ENCODE data around the gene TMED1. TPM values are rescaled to one million over a fixed set of nuclear protein-coding genes. Genes with fewer than 3 reads are reported as not detected.
"Not testable (repeated sequence)": the region's sequence is repeated elsewhere in the genome, so short reads cannot be mapped to it uniquely, and the experiment has no call there.

TMED1 gene
- total and polyA plus RNA-seq, 11 donors = 27.0 to 76.5 (median 35.8) TPM

DNA sequence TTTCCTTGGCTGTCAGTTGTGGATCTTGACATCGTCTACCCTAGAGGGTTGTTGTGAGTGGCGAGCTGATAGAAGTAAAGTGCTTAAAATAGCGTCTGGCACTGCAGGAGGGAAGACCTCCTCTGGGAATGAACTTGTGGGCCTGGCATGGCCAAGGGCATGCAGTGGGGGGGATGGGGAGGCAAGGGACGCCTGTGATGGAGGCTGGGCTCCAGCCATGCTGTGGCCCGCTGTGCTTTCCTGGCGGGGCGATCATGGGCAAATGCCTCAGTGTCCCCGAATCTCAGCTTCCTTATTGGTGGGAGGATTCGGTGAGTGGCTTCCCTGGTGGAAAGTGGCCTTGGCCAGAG is 46.1 kb upstream of the TMED1 start:
- intact Hi-C loops (cut with DNase I) = no loop called here
- ATAC-seq (peak; percentile 76 to 92 (median 80)), DNase-seq (peak in 4 of 5 donors; percentile 51 to 78 (median 62))
- H3K36me3 ChIP-seq = no peaks in the 10 kb centered on the region
- peaks cover 3 to 56% (median 25%) of the 10 kb centered on the region in 12 donors for H3K4me1 ChIP-seq
- TF ChIP-seq POLR2A (IDR thresholded peaks at IDR 0.05) (no peak), CTCF (IDR thresholded peaks at IDR 0.05) (no peak)
- no peak overlapping the region for H3K4me3 ChIP-seq
- H3K9me3 ChIP-seq = no peaks in the 10 kb centered on the region
- no peaks in the 10 kb centered on the region for H3K27me3 ChIP-seq
- peak overlapping the region in 10 of 12 donors; percentile 16 to 76 (median 65) for H3K27ac ChIP-seq
- WGBS, 4 donors = 37 to 68% (median 52%) methylated on average over 6 to 9 of the region's 9 CpGs

- no peak overlapping the region for H3K4me3 ChIP-seq
- 47 to 55% (median 50%) methylated on average over 12 to 14 of the region's 14 CpGs for WGBS, 4 donors
- DNase-seq (no peak), ATAC-seq (peak in 3 of 4 donors; percentile 2 to 17 (median 5))
- intact Hi-C loops (cut with DNase I) = no loop called here
- no peaks in the 10 kb centered on the region for H3K27me3 ChIP-seq
- no peaks in the 10 kb centered on the region for H3K9me3 ChIP-seq
- TF ChIP-seq POLR2A (IDR thresholded peaks at IDR 0.05) (no peak), CTCF (IDR thresholded peaks at IDR 0.05) (no peak)
- H3K4me1 ChIP-seq = peaks cover 3 to 57% (median 29%) of the 10 kb centered on the region in 12 donors
- H3K27ac ChIP-seq = peak overlapping the region in 10 of 12 donors; percentile 16 to 76 (median 65)
- H3K36me3 ChIP-seq = no peaks in the 10 kb centered on the region
These were observed 45.5 kb upstream of the TMED1 start for GRCh38 chr19:10881403-10882107.

DNA sequence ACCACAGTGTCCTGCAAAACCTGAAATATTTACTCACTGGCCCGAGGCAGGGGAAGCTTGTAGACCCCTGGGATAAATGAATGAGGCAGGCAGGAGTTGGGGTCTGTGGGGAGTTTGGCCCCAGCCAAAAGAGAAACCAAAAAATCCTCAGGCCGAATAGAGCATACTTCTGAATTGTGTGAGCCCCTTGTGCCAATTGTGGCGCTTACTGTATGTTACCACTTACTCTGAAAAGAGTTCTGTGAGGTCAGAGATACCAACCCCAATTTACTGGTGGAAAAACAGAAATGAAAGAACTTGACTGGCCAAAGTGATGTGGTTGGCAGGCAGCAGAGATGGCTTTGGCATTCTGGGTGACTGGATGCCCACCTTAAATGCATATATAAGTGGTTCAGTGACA is 42.2 kb upstream of the TMED1 start:
- H3K27ac ChIP-seq = peak overlapping the region in 2 of 12 donors; percentile 86 to 89
- H3K4me1 ChIP-seq = peaks cover 3 to 64% (median 38%) of the 10 kb centered on the region in 12 donors
- 73 to 84% (median 80%) methylated on average over 3 of the region's 3 CpGs for WGBS, 4 donors

DNA sequence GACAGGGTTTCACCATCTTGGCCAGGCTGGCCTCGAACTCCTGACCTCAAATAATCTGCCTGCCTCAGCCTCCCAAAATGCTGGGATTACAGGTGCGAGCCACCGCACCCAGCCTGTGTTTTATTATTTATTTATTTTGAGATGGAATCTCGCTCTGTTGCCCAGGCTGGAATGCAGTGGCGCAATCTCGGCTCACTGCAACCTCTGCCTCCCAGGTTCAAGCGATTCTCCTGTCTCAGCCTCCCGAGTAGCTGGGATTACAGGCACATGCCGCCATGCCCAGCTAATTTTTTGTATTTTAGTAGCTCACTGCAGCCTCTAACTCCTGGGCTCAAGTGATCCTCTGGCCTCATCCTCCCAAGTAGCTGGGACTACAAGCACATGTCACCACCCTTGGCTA is 41.6 kb upstream of the TMED1 start:
- intact Hi-C loops (cut with DNase I) = loop anchor here in 3 of 10 donors (5.0 kb wide), 1 partner anchor 50 kb away; the partner anchor contains the start of genes TIMM29 (in 3 of the 3) and YIPF2 (in 3 of the 3)

More for the DNA sequence above, 42.2 kb upstream of the TMED1 start:
- no peaks in the 10 kb centered on the region for H3K27me3 ChIP-seq
- ATAC-seq = no peak
- intact Hi-C loops (cut with DNase I) = loop anchor here in 3 of 10 donors (5.0 kb wide), 1 partner anchor 49 kb away; the partner anchor contains the start of genes TIMM29 (in 3 of the 3) and YIPF2 (in 3 of the 3)
- no peaks in the 10 kb centered on the region for H3K36me3 ChIP-seq
- no peak overlapping the region for H3K4me3 ChIP-seq
- DNase-seq = no peak
- H3K9me3 ChIP-seq = no peaks in the 10 kb centered on the region
- TF ChIP-seq CTCF (IDR thresholded peaks at IDR 0.05) = no peak
- no peak for TF ChIP-seq POLR2A (IDR thresholded peaks at IDR 0.05)

More for the DNA sequence above, 41.6 kb upstream of the TMED1 start:
- Histone ChIP-seq H3K4me1 (peaks cover 3 to 71% (median 43%) of the 10 kb centered on the region in 12 donors), H3K27ac (peak overlapping the region in 7 of 12 donors; percentile 21 to 89 (median 70))
- H3K36me3 ChIP-seq, ATAC-seq, H3K9me3 ChIP-seq, H3K4me3 ChIP-seq, DNase-seq, H3K27me3 ChIP-seq: not testable (repeated sequence)
- WGBS, 4 donors = 89 to 98% (median 93%) methylated on average over 9 of the region's 9 CpGs

Data from heart left ventricle (tissue), 16 donors.